ENCODE results near the gene ADGRF3. TPM values are rescaled to one million over a fixed set of nuclear protein-coding genes. Genes with fewer than 3 reads are reported as not detected.

Gene ADGRF3
- total RNA-seq, 1 donor from 2014 or later: 0.44 TPM

DNA sequence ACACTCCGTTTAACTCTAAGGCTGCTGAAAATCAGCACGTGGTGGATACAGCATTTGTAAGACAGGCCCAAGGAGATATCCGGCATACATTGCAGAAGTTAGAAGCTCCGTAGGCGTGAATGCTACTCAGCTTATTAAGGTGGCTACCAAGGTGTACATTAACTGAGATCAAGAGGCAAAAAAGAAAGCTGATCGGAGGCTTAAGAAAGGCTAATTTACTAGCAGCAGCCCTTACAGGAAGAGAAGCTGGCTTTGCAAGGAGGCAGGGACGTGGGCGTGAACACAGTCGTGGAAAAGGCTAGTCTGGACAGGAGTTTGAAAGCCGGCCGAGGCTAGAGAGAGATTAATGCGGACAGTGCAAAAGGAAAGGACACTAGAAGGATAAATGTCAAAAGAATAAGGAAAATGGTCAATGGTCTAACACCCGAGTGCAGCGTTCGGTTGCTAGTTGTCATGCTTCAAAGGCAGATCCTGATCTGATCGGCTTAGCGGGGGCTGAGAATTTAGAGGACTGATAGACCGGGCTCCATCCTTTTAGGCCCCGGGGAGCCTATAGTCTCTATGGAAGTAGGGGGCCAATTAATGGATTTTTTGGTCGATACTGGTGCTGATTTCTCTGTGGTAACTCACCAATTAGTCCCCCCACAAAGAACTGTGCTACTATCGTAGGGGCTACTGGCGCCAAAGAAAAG is 46.2 kb downstream of the ADGRF3 start:
- no peaks in the 10 kb centered on the region for H3K4me1 Mint-ChIP-seq
- no peak for DNase-seq (ENCODE audit: low read depth, low spot score)
- TF ChIP-seq, protein P1, sequence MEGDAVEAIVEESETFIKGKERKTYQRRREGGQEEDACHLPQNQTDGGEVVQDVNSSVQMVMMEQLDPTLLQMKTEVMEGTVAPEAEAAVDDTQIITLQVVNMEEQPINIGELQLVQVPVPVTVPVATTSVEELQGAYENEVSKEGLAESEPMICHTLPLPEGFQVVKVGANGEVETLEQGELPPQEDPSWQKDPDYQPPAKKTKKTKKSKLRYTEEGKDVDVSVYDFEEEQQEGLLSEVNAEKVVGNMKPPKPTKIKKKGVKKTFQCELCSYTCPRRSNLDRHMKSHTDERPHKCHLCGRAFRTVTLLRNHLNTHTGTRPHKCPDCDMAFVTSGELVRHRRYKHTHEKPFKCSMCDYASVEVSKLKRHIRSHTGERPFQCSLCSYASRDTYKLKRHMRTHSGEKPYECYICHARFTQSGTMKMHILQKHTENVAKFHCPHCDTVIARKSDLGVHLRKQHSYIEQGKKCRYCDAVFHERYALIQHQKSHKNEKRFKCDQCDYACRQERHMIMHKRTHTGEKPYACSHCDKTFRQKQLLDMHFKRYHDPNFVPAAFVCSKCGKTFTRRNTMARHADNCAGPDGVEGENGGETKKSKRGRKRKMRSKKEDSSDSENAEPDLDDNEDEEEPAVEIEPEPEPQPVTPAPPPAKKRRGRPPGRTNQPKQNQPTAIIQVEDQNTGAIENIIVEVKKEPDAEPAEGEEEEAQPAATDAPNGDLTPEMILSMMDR (conservative IDR thresholded peaks at IDR 0.05): no peak

DNA sequence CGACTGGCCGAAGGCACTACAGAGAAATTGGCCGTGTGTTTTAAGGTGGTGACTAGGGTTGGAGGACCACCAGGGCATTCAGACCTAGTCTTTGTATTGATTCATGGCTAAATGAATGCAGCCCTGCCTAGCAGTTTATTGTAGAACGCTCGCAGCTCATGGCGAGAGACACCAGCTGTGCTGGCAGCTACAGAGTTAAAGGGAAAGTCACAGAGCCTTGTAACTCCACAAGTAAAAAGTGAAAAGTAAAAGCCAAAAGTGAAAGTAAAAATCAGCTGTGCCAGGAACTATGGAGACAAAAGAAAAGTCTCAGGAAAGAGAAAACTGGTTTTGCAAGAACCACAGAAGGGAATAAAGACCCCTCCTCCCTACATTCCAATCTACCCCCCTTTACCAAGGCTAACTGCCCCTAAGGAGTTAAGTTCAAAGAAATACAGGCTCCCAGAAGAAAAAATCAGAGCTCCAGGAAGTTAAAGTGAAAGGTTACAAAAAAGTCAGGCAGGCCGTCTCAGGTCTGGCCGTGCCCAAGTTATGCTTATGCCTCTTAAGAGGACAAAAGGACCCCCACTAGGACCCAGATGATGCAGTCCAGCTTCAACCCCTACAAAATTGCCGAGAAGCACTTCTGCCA is 47.0 kb downstream of the ADGRF3 start:
- H3K36me3 Mint-ChIP-seq (ENCODE audit: low read depth): no peaks in the 10 kb centered on the region
- H3K27me3 Mint-ChIP-seq (ENCODE audit: low read depth): peaks cover 5% of the 10 kb centered on the region
- DNase-seq (ENCODE audit: low read depth, low spot score): peak; percentile 7
- H3K4me1 Mint-ChIP-seq: no peaks in the 10 kb centered on the region
- peaks cover 2% of the 10 kb centered on the region for H3K9me3 Mint-ChIP-seq
- TF ChIP-seq, protein P1 (conservative IDR thresholded peaks at IDR 0.05): no peak
- H3K4me3 Mint-ChIP-seq: no peak overlapping the region
- no peak overlapping the region for H3K27ac Mint-ChIP-seq (ENCODE audit: unreplicated experiment)

More for the DNA sequence above, 46.2 kb downstream of the ADGRF3 start:
- Mint-ChIP-seq H3K27me3 (ENCODE audit: low read depth) (peaks cover 3% of the 10 kb centered on the region), H3K4me3 (no peak overlapping the region), H3K36me3 (ENCODE audit: low read depth) (no peaks in the 10 kb centered on the region), H3K9me3 (no peaks in the 10 kb centered on the region), H3K27ac (ENCODE audit: unreplicated experiment) (no peak overlapping the region)

DNA sequence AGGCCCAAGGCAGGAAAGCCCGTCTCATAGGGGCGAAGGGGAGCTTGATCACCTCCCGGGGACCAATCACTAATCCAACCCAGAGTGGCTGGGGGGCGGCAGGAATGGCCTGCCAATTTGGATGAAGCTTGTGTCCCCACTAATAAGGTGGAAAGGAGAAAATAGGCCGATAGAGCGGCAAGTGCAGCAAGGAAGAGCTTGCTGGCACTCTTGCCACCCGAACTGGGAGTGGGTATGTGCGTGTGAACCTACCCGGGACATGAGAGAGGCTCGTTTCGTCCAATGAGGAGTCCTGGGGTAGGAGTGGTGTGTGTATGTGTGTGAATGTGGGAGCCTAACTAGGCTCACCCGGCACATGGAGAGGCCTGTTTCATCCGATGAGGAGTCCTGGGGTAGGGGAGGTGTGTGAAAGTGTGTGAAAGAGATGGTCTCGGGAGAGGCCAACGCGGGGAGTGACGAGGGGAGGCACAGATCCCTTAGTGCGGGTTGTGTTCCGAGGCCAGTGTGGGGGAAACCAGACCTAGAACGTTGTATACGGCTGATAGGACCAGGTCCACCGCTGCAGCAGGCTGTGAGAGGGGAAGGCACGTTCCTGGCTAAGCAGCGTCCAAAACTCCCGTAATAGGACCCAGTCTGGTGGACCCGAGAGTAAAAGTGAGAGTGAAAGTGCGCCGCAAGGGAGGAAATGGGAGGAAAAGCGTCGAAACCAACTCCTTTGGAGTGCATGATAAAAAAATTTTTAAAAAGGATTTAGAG is 47.8 kb downstream of the ADGRF3 start:
- Mint-ChIP-seq H3K27ac (ENCODE audit: unreplicated experiment) (no peak overlapping the region), H3K9me3 (peaks cover 2% of the 10 kb centered on the region), H3K27me3 (ENCODE audit: low read depth) (peaks cover 5% of the 10 kb centered on the region), H3K4me3 (no peak overlapping the region), H3K4me1 (no peaks in the 10 kb centered on the region), H3K36me3 (ENCODE audit: low read depth) (no peaks in the 10 kb centered on the region)
- no peak for DNase-seq (ENCODE audit: low read depth, low spot score)
- TF ChIP-seq, protein P1 (conservative IDR thresholded peaks at IDR 0.05): no peak

DNA sequence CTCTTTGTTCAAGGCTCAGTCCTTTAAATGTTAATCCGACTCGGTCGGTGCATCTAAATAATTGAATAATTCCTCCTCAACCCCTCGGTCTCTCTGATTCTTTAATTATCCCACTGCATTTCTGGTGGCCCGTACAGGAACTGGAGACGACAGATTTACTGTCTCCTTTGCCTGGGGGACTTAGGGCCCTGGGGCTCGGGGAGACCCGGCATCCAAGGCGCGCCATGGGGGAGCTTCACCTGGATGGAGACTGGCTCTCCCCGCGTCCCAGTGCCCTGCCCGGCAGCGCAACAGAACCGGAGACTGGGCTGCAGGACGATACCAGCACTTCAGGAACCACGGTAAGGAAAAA is 48.3 kb downstream of the ADGRF3 start:
- Mint-ChIP-seq H3K27me3 (ENCODE audit: low read depth) (peaks cover 5% of the 10 kb centered on the region), H3K27ac (ENCODE audit: unreplicated experiment) (no peak overlapping the region), H3K4me3 (no peak overlapping the region), H3K36me3 (ENCODE audit: low read depth) (no peaks in the 10 kb centered on the region), H3K9me3 (peaks cover 2% of the 10 kb centered on the region), H3K4me1 (no peaks in the 10 kb centered on the region)
- TF ChIP-seq, protein P1 (conservative IDR thresholded peaks at IDR 0.05): no peak
- DNase-seq (ENCODE audit: low read depth, low spot score): no peak

DNA sequence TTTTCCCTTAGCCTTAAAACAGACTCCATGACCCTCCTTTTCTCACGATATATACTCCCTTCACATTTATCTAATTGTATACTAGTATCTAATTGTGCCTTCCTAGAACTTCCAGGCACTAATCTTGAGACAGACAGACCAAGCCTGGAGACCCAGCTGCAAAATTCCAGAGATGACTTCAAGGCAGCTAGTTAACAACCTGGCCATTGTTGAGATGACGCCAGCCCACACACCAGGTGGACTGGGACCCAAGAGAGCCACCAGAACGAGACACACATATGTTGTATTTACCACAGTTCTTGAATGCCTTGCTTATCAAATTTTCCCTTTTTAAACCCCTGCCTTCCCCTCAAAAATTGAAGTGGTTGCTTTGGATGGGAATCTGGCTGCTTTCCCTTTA is 49.5 kb downstream of the ADGRF3 start:
- H3K27me3 Mint-ChIP-seq (ENCODE audit: low read depth): peaks cover 5% of the 10 kb centered on the region
- no peaks in the 10 kb centered on the region for H3K4me1 Mint-ChIP-seq
- H3K4me3 Mint-ChIP-seq: no peak overlapping the region
- H3K36me3 Mint-ChIP-seq (ENCODE audit: low read depth): no peaks in the 10 kb centered on the region
- no peak overlapping the region for H3K27ac Mint-ChIP-seq (ENCODE audit: unreplicated experiment)
- H3K9me3 Mint-ChIP-seq: peaks cover 2% of the 10 kb centered on the region
- TF ChIP-seq, protein P1 (conservative IDR thresholded peaks at IDR 0.05): no peak
- no peak for DNase-seq (ENCODE audit: low read depth, low spot score)
